GM08714 (cell line): Measurements from ENCODE around the gene PGRMC2.

Experiments
- H3K4me3 ChIP-seq: fragments of 200-500 bp; sonication (Bioruptor generic); 2 replicates; pipeline ENCODE4 v1.5.1; 2014; ENCODE audit warnings: mild to moderate bottlenecking, low read length, inconsistent platforms
- ZNF274 ChIP-seq: IDR thresholded peaks from 2 replicates; pipeline ENCODE4 v1.6.1; 2012; ENCODE audit warnings: mild to moderate bottlenecking, low read depth, low read length

Gene PGRMC2

GRCh38 chr4:128287141-128287870 is at the start of gene PGRMC2:
Gene PGRMC2, minus strand, starts transcription at chr4:128287813. Its CDS starts 23 bp downstream, at chr4:128287790.
- peak within 1 kb of the TSS; percentile 97 for H3K4me3 ChIP-seq
- TF ChIP-seq ZNF274, result no peak

DNA sequence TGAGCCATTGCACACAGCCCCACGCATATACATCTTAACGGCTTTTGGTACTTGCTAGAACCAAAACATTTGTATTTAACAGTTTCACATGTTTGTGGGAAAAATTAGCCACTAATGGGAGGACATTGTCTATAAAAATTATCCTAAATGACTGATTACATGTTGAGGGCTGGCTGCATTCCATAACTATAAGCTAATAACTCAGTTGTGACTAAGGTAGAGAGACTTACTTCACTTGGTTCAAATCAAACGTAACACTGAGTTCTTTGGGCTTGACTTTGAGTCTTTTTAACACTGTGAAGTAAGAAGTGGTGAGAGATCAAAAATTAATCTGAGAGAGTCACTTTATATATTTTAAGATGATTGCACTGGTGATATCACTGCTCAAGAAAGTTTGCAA is 47.9 kb upstream of the PGRMC2 start:
- TF ChIP-seq ZNF274, result no peak
- H3K4me3 ChIP-seq, result no peak overlapping the region

DNA sequence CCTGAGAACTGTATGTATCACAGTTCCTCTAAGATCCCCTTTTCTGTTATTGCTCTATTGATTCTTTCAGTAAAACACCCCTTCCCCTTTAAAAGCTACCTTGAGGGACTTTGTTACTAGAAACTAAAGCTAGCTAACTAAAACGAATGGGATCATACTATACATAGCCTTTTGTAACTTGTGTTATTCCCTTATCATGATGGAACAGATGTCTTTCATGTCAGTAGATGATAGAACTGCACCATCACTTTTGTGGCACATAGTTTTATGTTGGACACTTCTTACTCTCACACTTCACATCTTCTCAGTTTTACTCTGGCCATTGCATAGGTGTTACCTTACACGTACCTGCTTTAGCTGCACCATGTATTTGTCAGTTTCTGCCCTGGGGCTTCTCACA is 46.6 kb upstream of the PGRMC2 start:
- TF ChIP-seq ZNF274, result no peak
- H3K4me3 ChIP-seq, result no peak overlapping the region

DNA sequence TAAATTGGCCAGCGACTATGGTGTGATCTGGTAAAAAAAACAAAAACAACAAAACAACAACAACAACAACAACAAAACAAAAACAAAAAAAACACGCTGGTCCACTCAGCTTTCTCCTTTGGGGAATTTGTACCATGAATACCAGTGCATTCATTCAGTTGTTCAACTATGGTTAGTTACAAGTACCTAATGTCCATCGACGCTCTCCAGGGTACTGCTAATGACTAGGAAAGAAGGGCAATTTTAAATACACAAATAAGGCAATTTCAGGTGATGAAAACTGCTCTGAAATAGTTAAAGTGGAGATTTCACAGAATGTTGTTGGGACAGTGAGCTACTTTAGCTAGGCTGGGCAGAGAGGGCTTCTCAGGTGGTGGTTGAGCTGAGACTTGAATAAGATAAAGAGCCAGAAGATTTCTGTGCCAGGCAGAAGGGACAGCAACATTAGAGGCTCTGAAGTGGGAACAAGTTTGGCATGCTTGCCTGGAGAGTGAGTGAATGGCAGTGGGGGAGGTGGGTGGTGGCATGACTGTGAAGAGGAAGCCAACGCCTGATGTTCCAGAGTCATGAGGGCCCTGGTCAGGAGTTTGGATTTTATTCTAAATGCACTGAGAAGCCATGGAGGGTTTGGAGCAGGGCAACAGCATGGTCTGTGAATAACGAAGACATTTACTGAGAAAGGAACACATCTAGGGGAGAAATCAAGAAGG is 45.9 kb upstream of the PGRMC2 start:
- no peak for TF ChIP-seq ZNF274

GRCh38 chr4:128332081-128332480 is 44.5 kb upstream of the PGRMC2 start:
- H3K4me3 ChIP-seq, result no peak overlapping the region
- TF ChIP-seq ZNF274, result no peak

More for the DNA sequence above, 45.9 kb upstream of the PGRMC2 start:
- H3K4me3 ChIP-seq, result no peak overlapping the region

- no peak for TF ChIP-seq ZNF274
- H3K4me3 ChIP-seq, result no peak overlapping the region
These were observed 42.0 kb upstream of the PGRMC2 start for GRCh38 chr4:128329638-128330037.

DNA sequence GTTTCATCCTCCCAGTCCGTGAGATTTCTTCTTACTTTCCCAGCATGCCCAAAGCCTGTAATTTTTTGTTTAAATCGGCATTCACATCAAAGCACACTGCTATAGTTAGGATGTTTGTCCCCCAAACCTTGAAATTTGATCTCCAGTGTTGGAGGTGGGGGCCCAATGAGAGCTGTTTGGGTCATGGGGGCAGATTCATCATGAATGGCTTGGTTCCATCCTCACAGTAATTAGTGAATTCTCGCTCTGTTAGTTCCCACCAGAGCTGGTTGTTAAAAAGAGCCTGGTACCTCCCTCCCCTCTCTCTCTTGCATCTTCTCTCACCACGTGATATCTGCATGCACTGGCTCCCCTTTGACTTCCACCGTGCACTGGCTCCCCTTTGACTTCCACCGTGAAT is 40.5 kb upstream of the PGRMC2 start:
- TF ChIP-seq ZNF274, result no peak
- H3K4me3 ChIP-seq, result no peak overlapping the region

DNA sequence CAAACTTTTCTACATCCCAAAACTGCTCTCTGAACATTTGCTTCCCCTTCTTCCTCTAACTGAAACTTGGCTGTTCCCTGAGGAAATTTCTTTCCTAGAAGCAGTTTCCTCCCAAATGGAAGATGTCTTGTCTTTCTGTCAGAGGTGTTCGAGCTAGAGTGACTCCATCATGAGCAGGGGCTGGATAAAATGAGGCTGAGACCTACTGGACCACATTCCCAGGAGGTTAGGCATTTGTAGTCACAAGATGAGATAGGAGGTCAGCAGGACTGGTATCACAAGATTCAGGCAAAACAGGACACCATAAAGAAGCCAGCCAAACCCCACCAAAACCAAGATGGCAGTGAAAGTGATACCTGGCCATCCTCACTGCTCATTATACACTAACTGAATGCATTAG is 35.8 kb upstream of the PGRMC2 start:
- no peak overlapping the region for H3K4me3 ChIP-seq
- no peak for TF ChIP-seq ZNF274

- TF ChIP-seq ZNF274, result no peak
- no peak overlapping the region for H3K4me3 ChIP-seq
These were observed 35.4 kb upstream of the PGRMC2 start for GRCh38 chr4:128322986-128323385.

GRCh38 chr4:128322311-128322710 is 34.7 kb upstream of the PGRMC2 start:
- no peak overlapping the region for H3K4me3 ChIP-seq
- no peak for TF ChIP-seq ZNF274

DNA sequence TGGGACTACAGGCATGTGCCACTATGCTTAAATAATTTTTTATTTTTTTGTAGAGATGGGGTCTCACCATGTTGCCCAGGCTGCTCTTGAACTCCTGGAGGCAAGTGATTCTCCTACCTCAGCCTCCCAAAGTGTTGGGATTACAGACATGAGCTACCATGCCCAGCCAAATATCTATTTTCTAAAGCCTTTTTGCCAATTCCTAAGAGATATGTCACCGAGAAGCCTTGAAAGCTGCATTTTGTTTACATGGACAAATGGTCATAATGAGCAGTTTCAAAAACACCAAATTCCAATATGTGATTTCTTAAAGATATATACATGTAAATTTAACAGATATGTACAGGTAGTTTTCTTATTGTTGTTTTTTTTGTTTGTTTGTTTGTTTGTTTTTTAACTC is 33.0 kb upstream of the PGRMC2 start:
- no peak overlapping the region for H3K4me3 ChIP-seq
- TF ChIP-seq ZNF274, result no peak

- H3K4me3 ChIP-seq, result no peak overlapping the region
These were observed 28.3 kb upstream of the PGRMC2 start for GRCh38 chr4:128315756-128316520.

DNA sequence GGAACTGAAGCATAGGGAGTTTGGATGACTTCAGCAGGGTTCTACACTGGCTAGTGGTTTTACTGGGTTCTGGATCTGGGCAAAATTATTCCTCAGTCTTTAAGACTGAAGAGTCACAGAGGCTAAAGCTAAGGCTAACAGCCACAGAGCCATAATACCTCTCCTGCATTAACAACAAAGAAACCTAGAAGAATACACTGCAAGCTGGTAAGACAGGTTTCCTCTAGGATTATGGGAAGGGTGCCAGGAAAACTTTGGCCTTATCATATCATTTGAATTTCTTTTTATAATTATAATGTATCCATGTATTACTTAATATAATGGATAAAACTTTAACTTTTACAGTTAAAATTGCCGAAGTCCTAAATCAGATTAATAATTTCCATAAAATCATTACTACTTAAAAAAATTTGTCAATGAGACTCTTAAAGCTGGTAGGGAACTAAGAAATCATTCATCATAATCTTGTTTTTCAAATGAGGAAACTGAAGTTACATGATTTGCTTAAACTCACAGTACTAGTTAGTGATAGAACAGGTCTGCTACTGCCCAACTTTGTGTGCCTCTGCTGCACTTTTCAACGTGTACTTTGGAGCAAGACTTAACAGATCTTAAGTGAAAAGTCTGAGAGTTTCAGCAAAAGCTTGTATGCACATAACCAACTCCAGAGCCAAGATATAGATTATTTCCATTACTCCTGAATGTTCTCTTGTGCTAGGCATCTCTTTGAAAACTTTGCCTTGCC is 24.2 kb upstream of the PGRMC2 start:
- TF ChIP-seq ZNF274, result no peak
- H3K4me3 ChIP-seq, result no peak overlapping the region

More at GRCh38 chr4:128315756-128316520, 28.3 kb upstream of the PGRMC2 start:
- TF ChIP-seq ZNF274, result no peak

DNA sequence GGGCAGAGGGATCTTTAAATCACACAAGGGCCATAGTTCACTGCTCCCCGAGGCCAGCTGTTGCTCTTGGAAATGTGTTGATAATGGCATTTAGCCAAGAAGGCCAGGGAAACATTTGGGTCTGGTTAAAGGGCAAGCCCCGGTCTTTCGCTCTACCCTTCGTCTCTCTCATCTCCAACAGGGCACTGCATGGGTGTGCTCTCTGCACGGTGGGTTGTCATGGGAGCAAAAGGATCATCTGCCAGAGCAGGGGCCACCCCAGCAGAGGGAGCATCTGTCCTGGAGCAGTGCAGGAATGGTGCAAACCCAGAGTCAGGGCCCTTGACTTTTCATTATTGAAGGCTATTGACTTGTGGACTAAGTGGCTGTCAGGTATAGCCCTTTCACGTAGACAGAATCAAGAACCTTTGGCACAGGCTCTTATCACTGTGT is 22.7 kb upstream of the PGRMC2 start:
- no peak overlapping the region for H3K4me3 ChIP-seq
- TF ChIP-seq ZNF274, result no peak
